ENCODE data around the gene ZNF764.

DNA sequence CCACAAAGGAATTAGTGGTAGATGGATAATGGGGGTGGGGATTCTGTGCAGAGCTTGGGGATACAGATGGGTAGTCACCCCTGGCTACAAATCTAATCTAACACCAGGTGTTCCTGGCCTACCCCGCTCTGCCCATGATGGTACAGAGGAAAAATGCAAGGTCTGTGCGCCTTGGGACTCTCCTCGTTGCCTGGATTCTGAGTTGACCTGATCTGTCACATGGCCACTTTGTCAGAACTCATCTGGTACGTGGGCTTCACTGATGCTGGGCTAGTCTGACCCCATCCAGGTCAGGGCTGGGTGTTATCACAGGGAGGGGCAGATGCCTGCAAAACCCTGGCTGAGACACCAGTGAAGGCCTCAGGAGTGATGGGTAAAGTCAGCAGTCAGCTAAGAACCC lies 5.2 kb downstream of the ZNF764 start:
- TF ChIP-seq, protein P1, sequence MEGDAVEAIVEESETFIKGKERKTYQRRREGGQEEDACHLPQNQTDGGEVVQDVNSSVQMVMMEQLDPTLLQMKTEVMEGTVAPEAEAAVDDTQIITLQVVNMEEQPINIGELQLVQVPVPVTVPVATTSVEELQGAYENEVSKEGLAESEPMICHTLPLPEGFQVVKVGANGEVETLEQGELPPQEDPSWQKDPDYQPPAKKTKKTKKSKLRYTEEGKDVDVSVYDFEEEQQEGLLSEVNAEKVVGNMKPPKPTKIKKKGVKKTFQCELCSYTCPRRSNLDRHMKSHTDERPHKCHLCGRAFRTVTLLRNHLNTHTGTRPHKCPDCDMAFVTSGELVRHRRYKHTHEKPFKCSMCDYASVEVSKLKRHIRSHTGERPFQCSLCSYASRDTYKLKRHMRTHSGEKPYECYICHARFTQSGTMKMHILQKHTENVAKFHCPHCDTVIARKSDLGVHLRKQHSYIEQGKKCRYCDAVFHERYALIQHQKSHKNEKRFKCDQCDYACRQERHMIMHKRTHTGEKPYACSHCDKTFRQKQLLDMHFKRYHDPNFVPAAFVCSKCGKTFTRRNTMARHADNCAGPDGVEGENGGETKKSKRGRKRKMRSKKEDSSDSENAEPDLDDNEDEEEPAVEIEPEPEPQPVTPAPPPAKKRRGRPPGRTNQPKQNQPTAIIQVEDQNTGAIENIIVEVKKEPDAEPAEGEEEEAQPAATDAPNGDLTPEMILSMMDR (IDR thresholded peaks at IDR 0.05), result no peak
- TF ChIP-seq POLR2AphosphoS5 (IDR thresholded peaks at IDR 0.05) (no peak), EP300 (IDR thresholded peaks at IDR 0.05; ENCODE audit: low read depth) (no peak), POLR2A (IDR thresholded peaks at IDR 0.05) (no peak)

Data from transverse colon (tissue), 4 donors.